Adrenal gland (tissue), 5 donors: ENCODE measurements around the gene IL10RB.

Source experiments
- CTCF ChIP-seq, 6 experiments: fragments of 450-650 bp in 4 of 6; fragments of 200-600 bp in 2 of 6; sonication (generic) in 1 of 6; IDR thresholded peaks; 1 replicate in 5 of 6; 2 replicates in 1 of 6; pipeline versions ENCODE4 v1.5.1 to v1.8.0; 2016 to 2021; ENCODE audit warnings: antibody characterized with exemption in 6 of 6, mild to moderate bottlenecking in 2 of 6, moderate library complexity in 1 of 6
- POLR2A ChIP-seq, 2 donors: fragments of 450-650 bp; IDR thresholded peaks; one replicate each; pipeline ENCODE4 v1.6.1; 2017; ENCODE audit warnings: antibody characterized with exemption in 2 of 2, mild to moderate bottlenecking in 2 of 2, moderate library complexity in 1 of 2
- donor health status: DM: no; HTN: no; CAD: no.

- TF ChIP-seq CTCF (IDR thresholded peaks at IDR 0.05), result no peak
- no peak for TF ChIP-seq POLR2A (IDR thresholded peaks at IDR 0.05)
These were observed 23.1 kb downstream of the IL10RB start for GRCh38 chr21:33289199-33289819.
